ENCODE results near the gene MRPL54. TPM values are rescaled to one million over a fixed set of nuclear protein-coding genes. Genes with fewer than 3 reads are reported as not detected.
"Not testable (repeated sequence)": the region's sequence is repeated elsewhere in the genome, so short reads cannot be mapped to it uniquely, and the experiment has no call there.

The MRPL54 gene
- total and polyA plus RNA-seq, 5 donors from 2014 or later, result 98.0 to 208 (median 157) TPM

DNA sequence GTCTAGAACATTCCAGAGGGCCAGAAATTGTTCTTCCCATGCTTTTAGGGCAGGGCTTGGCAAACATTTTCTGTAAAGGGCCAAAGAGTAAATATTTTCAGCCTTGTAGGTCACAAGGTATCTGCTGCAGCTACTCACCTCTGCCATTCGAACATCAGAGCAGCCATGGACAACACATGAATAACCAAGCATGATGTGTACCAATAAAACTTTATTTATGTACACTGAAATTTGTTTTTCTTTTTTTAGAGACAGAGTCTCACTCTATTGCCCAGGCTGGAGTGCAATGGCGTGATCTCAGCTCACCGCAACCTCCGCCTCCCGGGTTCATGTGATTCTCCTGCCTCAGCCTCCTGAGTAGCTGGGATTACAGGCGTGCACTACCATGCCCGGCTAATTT lies 4.8 kb upstream of the MRPL54 start:
- H3K36me3 ChIP-seq (ENCODE audit: control insufficient read depth, insufficient read depth, low read length), result peaks cover 19% of the 10 kb centered on the region
- H3K4me1 ChIP-seq (ENCODE audit: control insufficient read depth, insufficient read depth, low read length, poor library complexity, severe bottlenecking), result peaks cover 27% of the 10 kb centered on the region

DNA sequence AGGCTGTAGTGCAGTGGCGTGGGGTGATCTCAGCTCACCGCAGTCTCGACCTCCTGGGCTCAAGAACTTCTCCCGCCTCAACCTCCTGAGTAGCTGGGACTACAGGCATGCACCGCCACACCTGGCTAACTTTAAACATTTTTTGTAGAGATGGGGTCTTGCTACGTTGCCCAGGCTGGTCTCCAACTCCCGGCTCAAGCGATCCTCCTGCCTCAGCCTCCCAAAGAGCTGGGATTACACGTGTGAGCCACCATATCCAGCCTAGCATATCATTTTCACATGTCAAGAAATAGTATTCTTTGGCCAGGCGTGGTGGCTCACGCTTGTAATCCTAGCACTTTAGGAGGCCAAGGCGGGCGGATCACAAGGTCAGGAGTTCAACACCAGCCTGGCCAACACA lies 4.2 kb upstream of the MRPL54 start:
- Histone ChIP-seq H3K36me3 (ENCODE audit: control insufficient read depth, insufficient read depth, low read length) (peaks cover 17% of the 10 kb centered on the region), H3K4me1 (ENCODE audit: control insufficient read depth, insufficient read depth, low read length, poor library complexity, severe bottlenecking) (peaks cover 31% of the 10 kb centered on the region)
- not testable (repeated sequence) for DNase-seq; H3K9me3 Mint-ChIP-seq; H3K4me3 ChIP-seq (ENCODE audit: low read depth, low read length); ATAC-seq (ENCODE audit: low read depth in 2 of 2); H3K27me3 Mint-ChIP-seq; H3K9me3 ChIP-seq (ENCODE audit: control insufficient read depth in 2 of 2, low read length in 2 of 2); H3K27ac ChIP-seq (ENCODE audit: insufficient read depth, low read length, poor library complexity, severe bottlenecking); H3K27me3 ChIP-seq (ENCODE audit: control insufficient read depth, insufficient read depth, low read length)
- H3K4me1 Mint-ChIP-seq, result peaks cover 5 to 82% (median 39%) of the 10 kb centered on the region in 4 donors
- H3K27ac Mint-ChIP-seq, result peak overlapping the region in 1 of 3 donors; percentile 56
- H3K36me3 Mint-ChIP-seq, result peaks cover 14% of the 10 kb centered on the region
- H3K4me3 Mint-ChIP-seq, result peak overlapping the region in 3 of 4 donors; percentile 10 to 55 (median 53)

More for the DNA sequence above, 4.8 kb upstream of the MRPL54 start:
- not testable (repeated sequence) for H3K9me3 Mint-ChIP-seq; H3K27me3 ChIP-seq (ENCODE audit: control insufficient read depth, insufficient read depth, low read length); H3K4me3 ChIP-seq (ENCODE audit: low read depth, low read length); H3K36me3 Mint-ChIP-seq; H3K27ac Mint-ChIP-seq; DNase-seq; H3K9me3 ChIP-seq (ENCODE audit: control insufficient read depth in 2 of 2, low read length in 2 of 2); ATAC-seq (ENCODE audit: low read depth in 2 of 2); H3K27me3 Mint-ChIP-seq; H3K27ac ChIP-seq (ENCODE audit: insufficient read depth, low read length, poor library complexity, severe bottlenecking)
- Mint-ChIP-seq H3K4me1 (peaks cover 5 to 76% (median 36%) of the 10 kb centered on the region in 4 donors), H3K4me3 (peak overlapping the region; percentile 21 to 53 (median 40))

DNA sequence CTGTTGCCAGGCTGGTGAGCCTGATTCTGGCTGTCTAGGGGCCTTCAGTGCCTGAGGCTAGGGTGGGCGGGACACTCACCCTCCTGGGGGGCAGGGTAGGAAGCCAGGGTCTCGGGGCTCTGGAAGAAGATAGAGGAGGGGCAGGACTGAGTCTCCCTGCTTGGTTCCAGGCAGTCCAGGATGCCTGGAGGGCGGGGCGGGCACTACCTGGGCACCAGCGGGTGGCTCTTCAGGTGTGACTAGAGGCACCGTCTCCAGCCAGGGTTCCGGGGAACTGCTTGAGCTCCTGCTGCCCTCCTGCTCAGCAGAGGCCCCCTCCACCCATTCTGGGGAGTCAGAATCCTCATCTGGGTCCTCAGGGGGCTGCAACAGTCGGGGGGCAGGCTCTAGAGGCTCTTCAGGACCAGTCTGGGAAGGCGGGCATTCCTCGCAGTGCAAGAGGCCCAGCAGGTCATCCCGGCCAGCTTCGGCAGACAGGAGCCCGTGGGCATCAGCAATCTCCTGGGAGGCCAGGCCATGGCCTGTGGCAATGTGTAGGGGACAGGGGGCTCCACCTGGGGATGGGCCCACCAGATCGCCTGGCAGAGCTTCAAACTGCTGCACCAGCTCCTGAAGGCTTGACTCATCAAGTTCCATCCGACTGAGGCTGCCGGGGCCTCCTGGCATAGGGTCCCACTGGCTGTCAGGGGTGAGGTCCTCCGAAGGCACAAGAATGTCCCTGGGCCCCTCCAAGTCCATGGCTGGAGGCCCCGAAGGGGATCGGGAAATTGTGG lies 2.8 kb upstream of the MRPL54 start:
- H3K27me3 ChIP-seq (ENCODE audit: control insufficient read depth, insufficient read depth, low read length), result no peaks in the 10 kb centered on the region
- H3K27ac ChIP-seq (ENCODE audit: insufficient read depth, low read length, poor library complexity, severe bottlenecking), result peak overlapping the region; percentile 100
- H3K36me3 ChIP-seq (ENCODE audit: control insufficient read depth, insufficient read depth, low read length), result peaks cover 12% of the 10 kb centered on the region
- H3K27ac Mint-ChIP-seq, result no peak overlapping the region
- no peak overlapping the region for H3K4me3 ChIP-seq (ENCODE audit: low read depth, low read length)
- H3K27me3 Mint-ChIP-seq, result peaks cover 7% of the 10 kb centered on the region
- peaks cover 5 to 81% (median 35%) of the 10 kb centered on the region in 4 donors for H3K4me1 Mint-ChIP-seq
- DNase-seq (no peak), ATAC-seq (ENCODE audit: low read depth in 2 of 2) (no peak)
- peaks cover 14% of the 10 kb centered on the region for H3K36me3 Mint-ChIP-seq
- peak overlapping the region; percentile 94 to 98 (median 98) for H3K4me3 Mint-ChIP-seq
- H3K9me3 Mint-ChIP-seq, result peaks cover 0 to 2% (median 0%) of the 10 kb centered on the region in 7 donors
- no peaks in the 10 kb centered on the region for H3K9me3 ChIP-seq (ENCODE audit: control insufficient read depth in 2 of 2, low read length in 2 of 2)
- H3K4me1 ChIP-seq (ENCODE audit: control insufficient read depth, insufficient read depth, low read length, poor library complexity, severe bottlenecking), result peaks cover 34% of the 10 kb centered on the region

DNA sequence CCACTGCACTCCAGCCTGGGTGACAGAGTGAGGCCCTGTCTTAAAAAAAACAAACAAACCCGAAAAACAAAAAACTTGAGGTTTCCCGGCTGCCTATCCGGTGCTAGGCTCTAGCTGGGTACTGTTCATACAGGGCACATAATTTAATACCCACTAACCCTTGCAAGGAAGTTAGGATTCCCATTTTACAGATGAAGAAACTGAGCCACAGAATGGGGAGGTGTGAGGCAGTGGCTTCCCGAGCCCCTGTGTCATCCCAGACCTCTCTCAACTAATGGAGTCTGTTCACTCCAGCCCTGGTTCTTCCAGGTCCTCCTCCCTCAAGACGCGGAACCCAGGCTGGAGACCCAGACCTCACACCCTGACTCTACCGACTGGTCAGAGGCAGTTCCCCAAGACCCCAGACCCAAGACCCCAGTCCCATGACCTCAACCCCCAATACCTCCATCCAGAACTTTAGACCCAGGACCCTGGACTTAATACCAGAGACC lies 1.6 kb upstream of the MRPL54 start:
- H3K4me3 Mint-ChIP-seq, result peak overlapping the region; percentile 94 to 98 (median 98)
- peaks cover 7% of the 10 kb centered on the region for H3K27me3 Mint-ChIP-seq
- peak overlapping the region; percentile 100 for H3K27ac ChIP-seq (ENCODE audit: insufficient read depth, low read length, poor library complexity, severe bottlenecking)
- H3K36me3 Mint-ChIP-seq, result peaks cover 6% of the 10 kb centered on the region
- H3K9me3 ChIP-seq (ENCODE audit: control insufficient read depth in 2 of 2, low read length in 2 of 2), result no peaks in the 10 kb centered on the region
- peaks cover 0 to 2% (median 0%) of the 10 kb centered on the region in 7 donors for H3K9me3 Mint-ChIP-seq
- no peak for ATAC-seq (ENCODE audit: low read depth in 2 of 2)
- peaks cover 18% of the 10 kb centered on the region for H3K36me3 ChIP-seq (ENCODE audit: control insufficient read depth, insufficient read depth, low read length)
- H3K27me3 ChIP-seq (ENCODE audit: control insufficient read depth, insufficient read depth, low read length), result no peaks in the 10 kb centered on the region
- H3K4me1 ChIP-seq (ENCODE audit: control insufficient read depth, insufficient read depth, low read length, poor library complexity, severe bottlenecking), result peaks cover 34% of the 10 kb centered on the region
- H3K27ac Mint-ChIP-seq, result peak overlapping the region; percentile 96 to 100 (median 98)
- peak in 2 of 3 donors; percentile 52 to 58 for DNase-seq
- peaks cover 5 to 72% (median 26%) of the 10 kb centered on the region in 4 donors for H3K4me1 Mint-ChIP-seq
- H3K4me3 ChIP-seq (ENCODE audit: low read depth, low read length), result peak overlapping the region; percentile 91

DNA sequence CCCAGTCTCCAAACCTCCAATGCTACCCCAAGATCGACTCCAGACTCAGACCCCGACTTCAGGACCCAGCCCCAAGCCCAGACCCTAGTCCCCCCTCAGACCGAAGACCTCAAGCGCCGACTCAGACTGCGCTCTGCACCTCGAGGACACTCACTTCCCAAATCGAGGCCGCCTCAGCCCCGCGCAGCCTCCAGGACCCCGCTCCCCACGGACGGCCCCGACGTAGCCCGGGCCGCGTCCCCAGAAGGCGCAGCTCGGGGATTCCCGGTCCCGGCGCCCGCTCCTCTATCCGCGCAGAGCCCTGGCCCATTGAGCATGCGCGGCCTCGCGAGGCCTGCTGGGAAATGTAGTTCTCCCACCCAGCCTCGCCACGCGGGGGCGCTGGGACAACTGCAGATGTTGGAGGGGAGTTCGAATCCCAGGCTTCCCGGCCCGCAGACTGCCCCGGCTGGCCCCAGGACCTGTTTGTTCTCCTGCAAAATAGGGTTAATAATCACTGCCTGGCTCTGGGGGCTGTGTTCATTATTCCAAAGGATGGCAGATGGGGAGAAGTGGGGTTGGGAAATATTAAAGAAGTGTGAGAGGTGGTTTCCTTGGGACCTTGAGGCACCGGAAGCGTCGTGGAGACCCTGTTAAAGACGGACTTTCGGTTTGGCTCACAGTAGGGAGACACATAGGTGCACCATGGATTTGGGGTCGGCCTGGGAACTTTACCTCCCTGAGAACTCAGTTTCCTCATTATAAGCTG lies 926 bp upstream of the MRPL54 start, which contains the start of gene APBA3:
APBA3 (minus strand) TSS at position 311 of the 748 bp plus-strand sequence. CDS start 1,428 bp downstream, outside the sequence.
- Mint-ChIP-seq H3K9me3 (peaks cover 0 to 2% (median 0%) of the 10 kb centered on the region in 7 donors), H3K27me3 (peaks cover 7% of the 10 kb centered on the region), H3K36me3 (peaks cover 8% of the 10 kb centered on the region), H3K4me3 (peak within 1 kb of the TSS; percentile 94 to 100 (median 98)), H3K4me1 (peaks cover 5 to 74% (median 28%) of the 10 kb centered on the region in 4 donors), H3K27ac (peak within 1 kb of the TSS; percentile 100)
- peaks cover 37% of the 10 kb centered on the region for H3K4me1 ChIP-seq (ENCODE audit: control insufficient read depth, insufficient read depth, low read length, poor library complexity, severe bottlenecking)
- DNase-seq (peak; percentile 87 to 92 (median 91)), ATAC-seq (ENCODE audit: low read depth in 2 of 2) (peak; percentile 35 to 44)
- H3K36me3 ChIP-seq (ENCODE audit: control insufficient read depth, insufficient read depth, low read length), result peaks cover 22% of the 10 kb centered on the region
- no peaks in the 10 kb centered on the region for H3K27me3 ChIP-seq (ENCODE audit: control insufficient read depth, insufficient read depth, low read length)
- peak within 1 kb of the TSS; percentile 91 for H3K4me3 ChIP-seq (ENCODE audit: low read depth, low read length)
- H3K27ac ChIP-seq (ENCODE audit: insufficient read depth, low read length, poor library complexity, severe bottlenecking), result peak within 1 kb of the TSS; percentile 100
- H3K9me3 ChIP-seq (ENCODE audit: control insufficient read depth in 2 of 2, low read length in 2 of 2), result no peaks in the 10 kb centered on the region

DNA sequence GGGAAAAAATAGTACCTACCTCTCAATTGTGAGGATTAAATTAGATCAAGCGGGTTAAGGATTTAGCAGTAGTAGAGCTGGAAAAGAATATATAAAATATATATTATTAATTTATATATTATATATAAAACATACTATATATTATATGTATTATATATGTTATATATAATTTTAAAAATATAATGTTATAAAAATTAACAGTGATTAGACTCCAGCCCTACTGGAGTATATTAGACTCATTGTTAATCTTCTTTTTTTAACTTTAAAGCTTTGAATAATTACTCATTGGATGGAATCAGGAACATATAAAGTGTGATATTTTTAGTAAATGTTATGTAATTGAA lies 380 bp upstream of the MRPL54 start:
- peaks cover 9% of the 10 kb centered on the region for H3K36me3 Mint-ChIP-seq
- ATAC-seq (ENCODE audit: low read depth in 2 of 2) (no peak), DNase-seq (no peak)
- peak overlapping the region; percentile 94 to 100 (median 98) for H3K4me3 Mint-ChIP-seq
- peaks cover 27% of the 10 kb centered on the region for H3K36me3 ChIP-seq (ENCODE audit: control insufficient read depth, insufficient read depth, low read length)
- peaks cover 35% of the 10 kb centered on the region for H3K4me1 ChIP-seq (ENCODE audit: control insufficient read depth, insufficient read depth, low read length, poor library complexity, severe bottlenecking)
- peaks cover 7% of the 10 kb centered on the region for H3K27me3 Mint-ChIP-seq
- peak overlapping the region; percentile 100 for H3K27ac ChIP-seq (ENCODE audit: insufficient read depth, low read length, poor library complexity, severe bottlenecking)
- H3K4me1 Mint-ChIP-seq, result peaks cover 5 to 71% (median 27%) of the 10 kb centered on the region in 4 donors
- H3K27me3 ChIP-seq (ENCODE audit: control insufficient read depth, insufficient read depth, low read length), result no peaks in the 10 kb centered on the region
- peak overlapping the region; percentile 100 for H3K27ac Mint-ChIP-seq
- peaks cover 0 to 2% (median 0%) of the 10 kb centered on the region in 7 donors for H3K9me3 Mint-ChIP-seq
- no peaks in the 10 kb centered on the region for H3K9me3 ChIP-seq (ENCODE audit: control insufficient read depth in 2 of 2, low read length in 2 of 2)
- H3K4me3 ChIP-seq (ENCODE audit: low read depth, low read length), result peak overlapping the region; percentile 72

DNA sequence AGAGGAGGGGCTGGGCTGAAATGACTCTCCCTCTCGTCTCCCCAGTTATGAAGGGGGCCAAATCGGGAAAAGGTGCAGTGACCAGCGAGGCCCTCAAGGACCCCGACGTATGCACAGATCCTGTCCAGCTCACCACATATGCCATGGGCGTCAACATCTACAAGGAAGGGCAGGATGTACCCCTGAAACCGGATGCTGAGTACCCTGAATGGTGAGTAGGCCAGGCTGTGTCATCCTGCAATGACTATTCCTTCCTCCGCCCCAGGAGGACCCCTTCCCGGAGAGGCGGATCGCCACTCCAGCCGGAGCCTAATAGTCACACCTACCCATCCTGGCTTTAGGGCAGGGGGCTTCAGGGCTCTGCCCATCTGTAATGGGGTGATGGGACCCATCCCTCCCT lies 2.6 kb downstream of the MRPL54 start:
- Histone ChIP-seq H3K27ac (ENCODE audit: insufficient read depth, low read length, poor library complexity, severe bottlenecking) (no peak overlapping the region), H3K4me3 (ENCODE audit: low read depth, low read length) (no peak overlapping the region), H3K27me3 (ENCODE audit: control insufficient read depth, insufficient read depth, low read length) (no peaks in the 10 kb centered on the region), H3K36me3 (ENCODE audit: control insufficient read depth, insufficient read depth, low read length) (peaks cover 35% of the 10 kb centered on the region), H3K9me3 (ENCODE audit: control insufficient read depth in 2 of 2, low read length in 2 of 2) (no peaks in the 10 kb centered on the region), H3K4me1 (ENCODE audit: control insufficient read depth, insufficient read depth, low read length, poor library complexity, severe bottlenecking) (peaks cover 25% of the 10 kb centered on the region)
- Mint-ChIP-seq H3K9me3 (peaks cover 0 to 2% (median 0%) of the 10 kb centered on the region in 7 donors), H3K4me1 (peaks cover 5 to 43% (median 22%) of the 10 kb centered on the region in 4 donors), H3K36me3 (peaks cover 13% of the 10 kb centered on the region), H3K27ac (no peak overlapping the region), H3K4me3 (no peak overlapping the region), H3K27me3 (peaks cover 7% of the 10 kb centered on the region)
- DNase-seq (no peak), ATAC-seq (ENCODE audit: low read depth in 2 of 2) (no peak)

All from CD4-positive, CD25-positive, alpha-beta regulatory T cell (primary cell).